SK-N-SH (cell line): ENCODE data around the gene RAB42.

Experiments used
- EZH2phosphoT487 ChIP-seq: fragments of 200-600 bp; sonication (generic); IDR thresholded peaks from 2 replicates; pipeline ENCODE4 v1.6.1; 2017; ENCODE audit warnings: low read depth, mixed run types, mild to moderate bottlenecking, antibody characterized with exemption, moderate library complexity, borderline replicate concordance
- MXI1 ChIP-seq: IDR thresholded peaks from 2 replicates; pipeline ENCODE4 v1.6.1; 2012; ENCODE audit warnings: mild to moderate bottlenecking, low read depth, low read length, improper control_type of control experiment
- POLR2AphosphoS5 ChIP-seq: IDR thresholded peaks from 2 replicates; pipeline ENCODE4 v1.6.1; 2012; ENCODE audit warnings: low read depth, low read length
- TAF1 ChIP-seq: IDR thresholded peaks from 2 replicates; pipeline ENCODE4 v1.6.1; 2012; ENCODE audit warnings: low read depth, mild to moderate bottlenecking, low read length, moderate library complexity, borderline replicate concordance
- TF ChIP-seq, protein P1 (sequence below): IDR thresholded peaks from 2 replicates; pipeline ENCODE4 v1.4.0; 2012; ENCODE audit warnings: low read depth, borderline replicate concordance
- TF ChIP-seq, protein P2 (sequence below): fragments of 200-600 bp; sonication (generic); IDR thresholded peaks from 2 replicates; pipeline ENCODE4 v1.6.1; 2017; ENCODE audit warnings: antibody characterized with exemption, mild to moderate bottlenecking, moderate library complexity

DNA sequence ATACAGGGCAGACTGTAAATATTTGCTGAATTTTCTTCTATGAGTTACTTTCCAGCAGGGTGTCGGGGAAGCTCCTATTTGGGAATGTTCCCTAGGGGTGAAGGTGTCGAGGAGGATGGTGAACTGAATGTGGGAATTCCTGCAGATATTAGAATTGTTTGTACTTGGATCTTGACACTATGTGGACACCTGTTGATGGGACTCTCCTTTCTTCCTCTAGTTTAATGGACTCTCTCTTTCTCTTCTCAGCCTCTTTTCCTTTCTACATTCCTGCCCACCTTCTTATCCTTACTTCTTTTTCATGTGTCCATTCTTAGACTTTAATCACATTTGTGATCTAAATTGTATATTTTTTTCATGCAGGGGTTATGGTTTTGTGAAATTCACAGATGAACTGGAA, 25.1 kb upstream of the RAB42 start:
- TF ChIP-seq POLR2AphosphoS5 (no peak), MXI1 (no peak), TAF1 (no peak), EZH2phosphoT487 (no peak)
- TF ChIP-seq, protein P1, sequence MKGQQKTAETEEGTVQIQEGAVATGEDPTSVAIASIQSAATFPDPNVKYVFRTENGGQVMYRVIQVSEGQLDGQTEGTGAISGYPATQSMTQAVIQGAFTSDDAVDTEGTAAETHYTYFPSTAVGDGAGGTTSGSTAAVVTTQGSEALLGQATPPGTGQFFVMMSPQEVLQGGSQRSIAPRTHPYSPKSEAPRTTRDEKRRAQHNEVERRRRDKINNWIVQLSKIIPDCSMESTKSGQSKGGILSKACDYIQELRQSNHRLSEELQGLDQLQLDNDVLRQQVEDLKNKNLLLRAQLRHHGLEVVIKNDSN, result no peak
- TF ChIP-seq, protein P2, sequence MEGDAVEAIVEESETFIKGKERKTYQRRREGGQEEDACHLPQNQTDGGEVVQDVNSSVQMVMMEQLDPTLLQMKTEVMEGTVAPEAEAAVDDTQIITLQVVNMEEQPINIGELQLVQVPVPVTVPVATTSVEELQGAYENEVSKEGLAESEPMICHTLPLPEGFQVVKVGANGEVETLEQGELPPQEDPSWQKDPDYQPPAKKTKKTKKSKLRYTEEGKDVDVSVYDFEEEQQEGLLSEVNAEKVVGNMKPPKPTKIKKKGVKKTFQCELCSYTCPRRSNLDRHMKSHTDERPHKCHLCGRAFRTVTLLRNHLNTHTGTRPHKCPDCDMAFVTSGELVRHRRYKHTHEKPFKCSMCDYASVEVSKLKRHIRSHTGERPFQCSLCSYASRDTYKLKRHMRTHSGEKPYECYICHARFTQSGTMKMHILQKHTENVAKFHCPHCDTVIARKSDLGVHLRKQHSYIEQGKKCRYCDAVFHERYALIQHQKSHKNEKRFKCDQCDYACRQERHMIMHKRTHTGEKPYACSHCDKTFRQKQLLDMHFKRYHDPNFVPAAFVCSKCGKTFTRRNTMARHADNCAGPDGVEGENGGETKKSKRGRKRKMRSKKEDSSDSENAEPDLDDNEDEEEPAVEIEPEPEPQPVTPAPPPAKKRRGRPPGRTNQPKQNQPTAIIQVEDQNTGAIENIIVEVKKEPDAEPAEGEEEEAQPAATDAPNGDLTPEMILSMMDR, result no peak
